Trophoblast cell (in vitro differentiated cells and primary cell): ENCODE data around the gene RNASEL.
A peak's percentile ranks its signal among the peaks of the same experiment; 100 is the strongest.

ENCODE experiments used
- DNase-seq, 2 donors: peaks; one replicate each; pipeline ENCODE4 v3.0.0-alpha.2; 2016
- H2AFZ ChIP-seq: 2 replicates; pipeline ENCODE4 v1.6.1; 2013; ENCODE audit warnings: low read length, moderate library complexity, mild to moderate bottlenecking; ENCODE audit not compliant: insufficient read depth, poor library complexity
- H2AK5ac ChIP-seq: 2 replicates; pipeline ENCODE4 v1.6.1; 2013; ENCODE audit warnings: mild to moderate bottlenecking, low read length
- H2BK120ac ChIP-seq: 2 replicates; pipeline ENCODE4 v1.6.1; 2013; ENCODE audit warnings: low read length, mild to moderate bottlenecking, moderate library complexity; ENCODE audit not compliant: insufficient read depth, poor library complexity
- H2BK12ac ChIP-seq: 2 replicates; pipeline ENCODE4 v1.6.1; 2013; ENCODE audit warnings: mild to moderate bottlenecking, low read length, moderate library complexity
- H2BK5ac ChIP-seq: 2 replicates; pipeline ENCODE4 v1.6.1; 2013; ENCODE audit warnings: low read length, low read depth, moderate library complexity, mild to moderate bottlenecking; ENCODE audit not compliant: poor library complexity
- H3K14ac ChIP-seq: 2 replicates; pipeline ENCODE4 v1.6.1; 2013; ENCODE audit warnings: mild to moderate bottlenecking, low read length
- H3K18ac ChIP-seq: 2 replicates; pipeline ENCODE4 v1.6.1; 2013; ENCODE audit warnings: mild to moderate bottlenecking, low read length
- H3K23ac ChIP-seq: 2 replicates; pipeline ENCODE4 v1.6.1; 2013; ENCODE audit warnings: low read length
- H3K27ac ChIP-seq: 2 replicates; pipeline ENCODE4 v1.5.1; 2013; ENCODE audit warnings: low read depth, mild to moderate bottlenecking, inconsistent platforms, low read length, moderate library complexity
- H3K27me3 ChIP-seq: 2 replicates; pipeline ENCODE4 v1.6.1; 2013; ENCODE audit warnings: inconsistent platforms, mild to moderate bottlenecking, low read length, moderate library complexity; ENCODE audit not compliant: insufficient read depth
- H3K36me3 ChIP-seq, 2 experiments: 1 replicate in 1 of 2; 2 replicates in 1 of 2; pipeline ENCODE4 v1.6.1; 2013; ENCODE audit warnings: low read length in 2 of 2, mild to moderate bottlenecking in 2 of 2, moderate library complexity in 1 of 2; ENCODE audit not compliant: insufficient read depth in 2 of 2, control insufficient read depth in 1 of 2
- H3K4ac ChIP-seq: 2 replicates; pipeline ENCODE4 v1.6.1; 2013; ENCODE audit warnings: low read depth, mild to moderate bottlenecking, low read length, moderate library complexity
- H3K4me1 ChIP-seq, 2 experiments: 1 replicate in 1 of 2; 2 replicates in 1 of 2; pipeline ENCODE4 v1.6.1; 2013; ENCODE audit warnings: low read length in 2 of 2, mild to moderate bottlenecking in 2 of 2, moderate library complexity in 1 of 2; ENCODE audit not compliant: insufficient read depth in 2 of 2, control insufficient read depth in 1 of 2
- H3K4me2 ChIP-seq: 2 replicates; pipeline ENCODE4 v1.6.1; 2013; ENCODE audit warnings: inconsistent platforms, mild to moderate bottlenecking, low read length, moderate library complexity
- H3K4me3 ChIP-seq: 2 replicates; pipeline ENCODE4 v1.5.1; 2013; ENCODE audit warnings: mild to moderate bottlenecking, low read depth, low read length, inconsistent platforms
- H3K79me1 ChIP-seq: one replicate; pipeline ENCODE4 v1.6.1; 2013; ENCODE audit warnings: low read length
- H3K79me2 ChIP-seq: 2 replicates; pipeline ENCODE4 v1.6.1; 2013; ENCODE audit warnings: low read length, mild to moderate bottlenecking; ENCODE audit not compliant: control insufficient read depth, insufficient read depth, poor library complexity
- H3K9ac ChIP-seq: 2 replicates; pipeline ENCODE4 v1.6.1; 2013; ENCODE audit warnings: mild to moderate bottlenecking, low read length
- H3K9me3 ChIP-seq: 2 replicates; pipeline ENCODE4 v1.6.1; 2013; ENCODE audit warnings: low read depth, mild to moderate bottlenecking, control low read depth, inconsistent platforms, low read length; ENCODE audit not compliant: insufficient read depth
- H4K12ac ChIP-seq: 2 replicates; pipeline ENCODE4 v1.6.1; 2013; ENCODE audit warnings: low read depth, mild to moderate bottlenecking, low read length, moderate library complexity
- H4K8ac ChIP-seq: 2 replicates; pipeline ENCODE4 v1.6.1; 2013; ENCODE audit warnings: low read depth, mild to moderate bottlenecking, low read length, moderate library complexity
- H4K91ac ChIP-seq: one replicate; pipeline ENCODE4 v1.6.1; 2013; ENCODE audit warnings: low read depth, mild to moderate bottlenecking, low read length, moderate library complexity
- WGBS: extraction: QIAGEN DNeasy Blood & Tissue Kit; methylation state at CpG from one replicate; pipeline ENCODE4 v1.1.7; 2013; ENCODE audit warnings: missing lambda C conversion rate; ENCODE audit not compliant: insufficient read length, insufficient coverage; ENCODE audit errors: extremely low coverage; 5-methylcytosine and 5-hydroxymethylcytosine counted together

The RNASEL gene

DNA sequence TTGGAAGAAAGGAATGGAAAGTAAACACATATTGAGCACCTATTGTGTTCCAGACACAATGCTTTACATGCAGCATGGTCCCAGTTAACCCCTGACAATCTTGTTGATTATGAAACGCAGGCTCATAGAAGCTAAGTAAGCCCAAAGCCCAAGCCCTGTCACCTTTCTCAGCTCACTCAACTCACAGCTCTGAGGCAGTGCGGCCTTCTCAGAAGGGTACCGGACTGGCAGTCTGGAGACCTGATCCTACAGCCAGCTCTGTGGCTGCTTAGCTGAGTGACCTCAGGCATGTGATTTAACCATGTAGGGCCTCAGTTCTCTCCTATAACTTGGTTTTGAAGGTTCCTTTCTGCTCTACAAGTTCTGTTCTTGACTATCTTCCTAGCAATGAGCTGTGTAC, 464 bp upstream of the RNASEL start:
- Histone ChIP-seq H4K91ac (no peak overlapping the region), H3K4me1 (no peaks in the 10 kb centered on the region), H3K23ac (no peak overlapping the region), H3K27ac (no peak overlapping the region), H3K9ac (no peak overlapping the region), H2AK5ac (no peak overlapping the region), H2BK12ac (no peak overlapping the region), H2BK120ac (no peak overlapping the region), H3K18ac (no peak overlapping the region), H3K4me2 (no peak overlapping the region), H3K36me3 (no peaks in the 10 kb centered on the region), H3K27me3 (no peaks in the 10 kb centered on the region), H3K79me2 (no peaks in the 10 kb centered on the region), H3K4ac (no peak overlapping the region), H4K8ac (no peak overlapping the region), H2AFZ (no peak overlapping the region), H3K79me1 (no peaks in the 10 kb centered on the region), H3K14ac (no peak overlapping the region), H4K12ac (no peak overlapping the region), H3K4me3 (no peak overlapping the region), H3K9me3 (no peaks in the 10 kb centered on the region), H2BK5ac (no peak overlapping the region)
- WGBS: no CpG with 5 or more reads among the region's 3 CpGs
- DNase-seq: no peak

DNA sequence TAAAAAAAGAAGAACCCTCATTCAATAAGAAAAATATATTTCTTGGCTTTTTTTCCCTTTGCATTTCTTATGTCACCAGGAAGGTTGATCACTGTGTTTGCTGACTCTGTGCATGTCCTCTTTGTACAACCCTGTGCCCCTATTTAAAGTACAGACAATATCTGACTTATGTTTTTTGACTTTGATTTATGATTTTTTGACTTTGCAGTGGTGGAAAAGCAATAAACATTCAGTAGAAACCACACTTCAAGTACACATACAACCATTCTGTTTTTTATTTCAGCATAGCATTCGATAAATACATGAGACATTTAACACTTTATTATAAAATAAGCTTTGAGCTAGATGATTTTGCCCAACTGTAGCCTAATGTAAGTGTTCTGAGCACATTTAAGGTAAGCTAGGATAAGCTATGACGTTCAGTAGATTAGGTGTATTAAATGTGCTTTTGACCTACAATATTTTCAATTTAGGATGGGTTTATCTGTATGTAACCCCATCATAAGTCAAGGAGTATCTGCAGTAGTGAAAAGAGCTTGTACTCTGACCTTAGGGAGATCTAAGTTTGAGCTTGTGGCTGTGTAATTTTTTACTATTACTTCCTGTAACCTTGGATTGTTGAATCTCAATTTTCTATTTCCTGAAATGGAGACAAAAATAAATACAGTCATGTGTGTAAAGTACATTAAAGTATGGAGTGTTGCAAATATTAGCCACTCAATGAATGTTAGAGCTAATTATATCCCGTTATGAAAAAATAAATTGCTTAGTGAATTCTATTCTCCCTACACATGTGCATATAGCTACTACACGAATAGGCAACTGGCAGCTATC, 1.2 kb downstream of the RNASEL start:
- Histone ChIP-seq H3K27ac (no peak overlapping the region), H3K9ac (no peak overlapping the region), H2AFZ (no peak overlapping the region), H3K4me3 (no peak overlapping the region), H3K79me2 (no peaks in the 10 kb centered on the region), H3K4me1 (no peaks in the 10 kb centered on the region), H4K91ac (no peak overlapping the region), H3K36me3 (no peaks in the 10 kb centered on the region), H3K18ac (no peak overlapping the region), H2BK12ac (no peak overlapping the region), H3K9me3 (no peaks in the 10 kb centered on the region), H2BK120ac (no peak overlapping the region), H3K27me3 (no peaks in the 10 kb centered on the region), H2AK5ac (no peak overlapping the region), H3K4ac (no peak overlapping the region), H3K14ac (no peak overlapping the region), H3K23ac (no peak overlapping the region), H4K8ac (no peak overlapping the region), H3K79me1 (no peaks in the 10 kb centered on the region), H2BK5ac (no peak overlapping the region), H4K12ac (no peak overlapping the region), H3K4me2 (peak overlapping the region; percentile 61)
- no CpG with 5 or more reads among the region's 4 CpGs for WGBS
- no peak for DNase-seq

DNA sequence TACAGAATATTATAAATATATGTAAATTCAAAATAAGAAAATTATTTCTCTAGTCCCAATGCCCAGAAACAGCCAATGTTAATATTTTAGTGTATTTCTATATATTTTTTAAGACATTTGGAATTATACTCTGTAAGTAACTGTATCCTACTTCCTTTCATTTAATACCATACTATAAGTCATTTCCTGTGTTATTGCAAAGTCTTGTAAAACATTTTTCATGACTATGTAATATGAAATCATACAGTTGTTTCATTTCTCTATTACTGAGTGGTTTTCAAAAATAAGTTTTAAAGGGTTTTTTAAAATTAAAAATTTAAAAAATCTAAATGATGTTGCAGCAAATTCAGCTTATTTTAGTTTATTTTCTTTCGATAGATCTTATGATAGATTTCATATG, 2.0 kb downstream of the RNASEL start:
- Histone ChIP-seq H3K23ac (no peak overlapping the region), H3K9me3 (no peaks in the 10 kb centered on the region), H3K18ac (no peak overlapping the region), H3K4ac (no peak overlapping the region), H3K9ac (no peak overlapping the region), H3K14ac (no peak overlapping the region), H4K91ac (no peak overlapping the region), H3K79me1 (no peaks in the 10 kb centered on the region), H4K12ac (no peak overlapping the region), H3K4me3 (no peak overlapping the region), H3K36me3 (no peaks in the 10 kb centered on the region), H2AFZ (no peak overlapping the region), H3K79me2 (no peaks in the 10 kb centered on the region), H2BK5ac (no peak overlapping the region), H2BK120ac (no peak overlapping the region), H2AK5ac (no peak overlapping the region), H3K27me3 (no peaks in the 10 kb centered on the region), H3K4me1 (no peaks in the 10 kb centered on the region), H3K4me2 (no peak overlapping the region), H2BK12ac (no peak overlapping the region), H4K8ac (no peak overlapping the region), H3K27ac (no peak overlapping the region)
- no peak for DNase-seq
- no CpG with 5 or more reads among the region's 1 CpG for WGBS

DNA sequence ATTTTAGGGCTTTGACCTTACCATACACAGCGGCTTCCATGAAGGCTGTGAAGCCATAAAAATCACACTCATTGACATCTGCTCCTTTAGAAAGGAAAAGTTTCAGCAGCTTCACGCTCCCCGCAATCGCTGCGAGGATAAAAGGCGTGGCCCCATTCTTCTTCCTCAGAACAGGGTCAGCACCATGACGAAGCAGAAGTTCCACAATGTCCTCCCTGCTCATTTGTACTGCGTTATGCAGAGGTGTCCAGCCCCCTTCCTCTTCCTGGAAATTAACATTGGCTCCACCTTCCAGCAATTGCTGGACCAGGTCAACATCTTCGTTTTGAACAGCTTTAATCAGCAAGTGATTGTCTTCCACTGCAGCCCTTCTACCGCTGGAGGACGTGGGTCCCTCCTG, 2.7 kb downstream of the RNASEL start:
- Histone ChIP-seq H4K12ac (no peak overlapping the region), H3K9me3 (no peaks in the 10 kb centered on the region), H2AFZ (no peak overlapping the region), H3K23ac (no peak overlapping the region), H3K36me3 (no peaks in the 10 kb centered on the region), H3K4me3 (no peak overlapping the region), H3K79me2 (no peaks in the 10 kb centered on the region), H3K18ac (no peak overlapping the region), H3K4ac (no peak overlapping the region), H2BK120ac (no peak overlapping the region), H3K27me3 (no peaks in the 10 kb centered on the region), H4K91ac (no peak overlapping the region), H3K27ac (no peak overlapping the region), H2BK12ac (no peak overlapping the region), H3K4me2 (no peak overlapping the region), H3K4me1 (no peaks in the 10 kb centered on the region), H2AK5ac (no peak overlapping the region), H3K9ac (no peak overlapping the region), H2BK5ac (no peak overlapping the region), H3K14ac (no peak overlapping the region), H4K8ac (no peak overlapping the region), H3K79me1 (no peaks in the 10 kb centered on the region)
- no peak for DNase-seq
- WGBS: no CpG with 5 or more reads among the region's 11 CpGs
